Mesendoderm (in vitro differentiated cells): Measurements from ENCODE around the gene OPCML.

Experiments used
- DNase-seq: peaks from one replicate; pipeline ENCODE4 v3.0.0; 2013
- H2AK5ac ChIP-seq: 2 replicates; pipeline ENCODE4 v1.6.1; 2013; ENCODE audit warnings: low read length, inconsistent platforms
- H2BK120ac ChIP-seq: 2 replicates; pipeline ENCODE4 v1.6.1; 2013; ENCODE audit warnings: low read depth, mild to moderate bottlenecking, low read length, moderate library complexity, mixed read lengths
- H2BK15ac ChIP-seq: replicated peaks from 2 replicates; pipeline ENCODE4 v1.6.1; 2013; ENCODE audit warnings: low read depth, mild to moderate bottlenecking, moderate library complexity
- H2BK5ac ChIP-seq: 2 replicates; pipeline ENCODE4 v1.6.1; 2013; ENCODE audit warnings: low read length, inconsistent platforms
- H3K18ac ChIP-seq: 2 replicates; pipeline ENCODE4 v1.6.1; 2013; ENCODE audit warnings: mild to moderate bottlenecking, low read length, mixed read lengths
- H3K23ac ChIP-seq: one replicate; pipeline ENCODE4 v1.6.1; 2013; ENCODE audit warnings: low read length
- H3K27ac ChIP-seq: 2 replicates; pipeline ENCODE4 v1.5.1; 2013; ENCODE audit warnings: low read depth, mild to moderate bottlenecking, inconsistent platforms, low read length, moderate library complexity
- H3K27me3 ChIP-seq: 2 replicates; pipeline ENCODE4 v1.6.1; 2013; ENCODE audit warnings: low read length, control low read depth, mild to moderate bottlenecking, inconsistent platforms; ENCODE audit not compliant: insufficient read depth, poor library complexity
- H3K36me3 ChIP-seq: 2 replicates; pipeline ENCODE4 v1.6.1; 2013; ENCODE audit warnings: low read length, inconsistent platforms; ENCODE audit not compliant: control insufficient read depth, insufficient read depth
- H3K4ac ChIP-seq: one replicate; pipeline ENCODE4 v1.6.1; 2013; ENCODE audit warnings: low read depth, mild to moderate bottlenecking, low read length, moderate library complexity
- H3K4me1 ChIP-seq: 2 replicates; pipeline ENCODE4 v1.6.1; 2013; ENCODE audit warnings: low read depth, low read length, inconsistent platforms; ENCODE audit not compliant: control insufficient read depth
- H3K4me2 ChIP-seq: 2 replicates; pipeline ENCODE4 v1.6.1; 2013; ENCODE audit warnings: low read length
- H3K4me3 ChIP-seq: 2 replicates; pipeline ENCODE4 v1.5.1; 2013; ENCODE audit warnings: mild to moderate bottlenecking, low read length
- H3K56ac ChIP-seq: one replicate; pipeline ENCODE4 v1.6.1; 2013; ENCODE audit warnings: low read length
- H3K79me1 ChIP-seq: 2 replicates; pipeline ENCODE4 v1.6.1; 2013; ENCODE audit warnings: low read length, inconsistent platforms
- H3K79me2 ChIP-seq: 2 replicates; pipeline ENCODE4 v1.6.1; 2013; ENCODE audit warnings: mild to moderate bottlenecking, low read length; ENCODE audit not compliant: control insufficient read depth, insufficient read depth
- H3K9ac ChIP-seq: 2 replicates; pipeline ENCODE4 v1.6.1; 2013; ENCODE audit warnings: low read length, inconsistent platforms
- H4K5ac ChIP-seq: one replicate; pipeline ENCODE4 v1.6.1; 2013; ENCODE audit warnings: low read length
- H4K8ac ChIP-seq: one replicate; pipeline ENCODE4 v1.6.1; 2013; ENCODE audit warnings: low read depth, mild to moderate bottlenecking, control low read depth, low read length, moderate library complexity
- WGBS: extraction: QIAGEN DNeasy Blood & Tissue Kit; methylation state at CpG from one replicate; pipeline ENCODE4 v1.1.7; 2013; ENCODE audit warnings: low lambda C conversion rate, missing lambda C conversion rate; ENCODE audit not compliant: insufficient coverage; ENCODE audit errors: extremely low coverage; 5-methylcytosine and 5-hydroxymethylcytosine counted together

OPCML gene

DNA sequence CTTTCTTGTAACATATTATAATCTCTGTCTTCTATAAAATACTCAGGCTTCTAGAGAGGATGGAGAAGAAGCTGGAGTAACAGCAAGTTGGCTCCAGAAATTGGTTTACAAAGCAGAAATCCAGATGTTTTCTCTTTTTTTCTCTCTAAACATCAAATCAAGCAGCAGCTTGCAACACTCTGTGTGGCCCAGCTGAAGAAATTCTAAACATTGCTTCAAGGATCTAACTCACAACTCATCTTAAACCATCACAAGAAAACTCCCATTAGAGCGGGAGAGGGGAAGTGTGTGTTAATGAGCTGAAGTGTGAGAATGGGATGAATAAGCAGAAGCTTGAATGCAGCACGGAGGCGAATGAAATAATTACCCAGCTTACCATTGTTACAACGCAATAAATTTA, 146.5 kb downstream of the OPCML start:
- Histone ChIP-seq H3K18ac (no peak overlapping the region), H3K23ac (no peak overlapping the region), H3K4me1 (no peaks in the 10 kb centered on the region), H3K4me2 (no peak overlapping the region), H3K4me3 (no peak overlapping the region), H2BK120ac (no peak overlapping the region), H3K9ac (no peak overlapping the region), H4K8ac (no peak overlapping the region), H3K56ac (no peak overlapping the region), H3K27ac (no peak overlapping the region), H3K79me2 (no peaks in the 10 kb centered on the region), H2BK5ac (no peak overlapping the region), H2AK5ac (no peak overlapping the region), H3K79me1 (no peaks in the 10 kb centered on the region), H3K36me3 (no peaks in the 10 kb centered on the region), H3K4ac (no peak overlapping the region), H2BK15ac (no peak overlapping the region), H4K5ac (no peak overlapping the region), H3K27me3 (no peaks in the 10 kb centered on the region)
- no CpG with 5 or more reads among the region's 4 CpGs for WGBS
- DNase-seq: no peak

DNA sequence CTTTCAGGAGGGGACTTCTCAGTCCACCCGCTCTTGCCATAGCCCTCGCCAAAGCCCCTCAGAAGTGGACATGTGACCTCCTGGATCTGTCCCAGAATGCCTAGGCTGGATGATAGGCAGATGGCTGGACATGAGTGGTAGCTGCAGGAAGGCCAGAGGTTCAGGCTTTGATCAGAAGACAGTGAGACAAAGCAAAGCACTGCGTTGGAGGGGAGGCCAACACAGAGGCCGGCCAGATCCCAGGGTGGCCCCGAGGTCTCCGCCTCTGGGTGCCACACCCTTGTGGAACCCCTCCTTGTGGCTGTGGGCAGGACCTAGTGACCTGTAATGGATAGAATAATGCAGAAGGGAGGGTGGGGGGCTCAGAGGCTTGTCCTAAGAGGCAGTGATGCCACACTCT, 147.6 kb downstream of the OPCML start:
- Histone ChIP-seq H3K18ac (no peak overlapping the region), H3K79me2 (no peaks in the 10 kb centered on the region), H3K79me1 (no peaks in the 10 kb centered on the region), H3K27ac (no peak overlapping the region), H3K27me3 (no peaks in the 10 kb centered on the region), H4K8ac (no peak overlapping the region), H2BK15ac (no peak overlapping the region), H2BK5ac (no peak overlapping the region), H3K4me2 (no peak overlapping the region), H3K23ac (no peak overlapping the region), H3K4me1 (no peaks in the 10 kb centered on the region), H2BK120ac (no peak overlapping the region), H2AK5ac (no peak overlapping the region), H3K4ac (no peak overlapping the region), H3K4me3 (no peak overlapping the region), H3K36me3 (no peaks in the 10 kb centered on the region), H3K56ac (no peak overlapping the region), H3K9ac (no peak overlapping the region), H4K5ac (no peak overlapping the region)
- DNase-seq: no peak
- whole genome bisulfite sequencing: no CpG with 5 or more reads among the region's 6 CpGs

DNA sequence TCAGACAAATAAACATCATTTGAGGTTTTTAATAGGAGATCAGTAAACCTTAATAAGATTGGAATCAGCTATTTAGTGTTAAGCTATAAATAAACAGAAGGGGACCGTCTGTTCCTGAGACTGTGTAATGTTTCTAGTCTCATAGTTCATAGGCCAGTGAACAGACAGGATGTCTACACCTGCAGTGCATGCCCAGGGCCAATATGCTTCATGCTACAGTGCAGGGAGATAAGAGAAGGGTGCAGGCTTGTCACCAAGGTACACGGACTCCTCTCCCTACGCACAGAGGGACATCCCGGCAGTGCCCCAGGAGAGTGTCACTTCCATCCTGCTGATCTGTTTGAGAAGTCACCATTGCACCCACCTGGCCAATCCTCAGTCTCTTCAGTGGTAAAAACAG, 148.6 kb downstream of the OPCML start:
- Histone ChIP-seq H2AK5ac (no peak overlapping the region), H3K4me3 (no peak overlapping the region), H2BK15ac (no peak overlapping the region), H3K4ac (no peak overlapping the region), H3K27ac (no peak overlapping the region), H3K36me3 (no peaks in the 10 kb centered on the region), H3K18ac (no peak overlapping the region), H2BK5ac (no peak overlapping the region), H3K79me1 (no peaks in the 10 kb centered on the region), H3K56ac (no peak overlapping the region), H2BK120ac (no peak overlapping the region), H4K5ac (peak overlapping the region; percentile 52), H3K23ac (no peak overlapping the region), H3K27me3 (no peaks in the 10 kb centered on the region), H3K9ac (no peak overlapping the region), H3K4me2 (no peak overlapping the region), H4K8ac (no peak overlapping the region), H3K79me2 (no peaks in the 10 kb centered on the region), H3K4me1 (no peaks in the 10 kb centered on the region)
- WGBS: no CpG with 5 or more reads among the region's 4 CpGs
- DNase-seq: no peak

DNA sequence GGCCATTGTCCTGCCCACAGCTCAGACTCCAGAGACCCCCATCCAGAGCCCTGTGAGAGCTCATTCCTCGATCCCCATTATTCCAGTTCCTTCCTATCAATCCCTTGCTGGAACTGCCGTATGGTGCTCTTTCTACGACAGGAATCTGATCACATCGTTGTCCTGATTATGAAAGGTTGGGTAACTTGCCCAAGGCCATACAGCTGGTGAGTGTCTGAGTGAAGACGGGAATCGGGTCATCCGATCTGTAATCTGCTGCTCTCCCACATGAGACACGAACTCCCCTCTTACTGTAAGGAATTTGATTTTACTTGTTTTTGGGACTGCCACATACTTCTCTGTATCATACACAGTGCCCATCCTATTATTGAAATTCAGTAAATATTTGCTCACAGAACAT, 149.1 kb downstream of the OPCML start:
- H4K5ac ChIP-seq: no peak overlapping the region
- no peaks in the 10 kb centered on the region for H3K36me3 ChIP-seq
- no peak overlapping the region for H2BK15ac ChIP-seq
- H2AK5ac ChIP-seq: no peak overlapping the region
- H3K9ac ChIP-seq: no peak overlapping the region
- no peak overlapping the region for H3K23ac ChIP-seq
- H3K27me3 ChIP-seq: no peaks in the 10 kb centered on the region
- no peak overlapping the region for H3K4me2 ChIP-seq
- H3K79me2 ChIP-seq: no peaks in the 10 kb centered on the region
- no peak overlapping the region for H4K8ac ChIP-seq
- no peak overlapping the region for H2BK5ac ChIP-seq
- no peak overlapping the region for H2BK120ac ChIP-seq
- no peak overlapping the region for H3K4me3 ChIP-seq
- H3K18ac ChIP-seq: no peak overlapping the region
- H3K4me1 ChIP-seq: no peaks in the 10 kb centered on the region
- no peak for DNase-seq
- no peak overlapping the region for H3K56ac ChIP-seq
- H3K27ac ChIP-seq: no peak overlapping the region
- no peaks in the 10 kb centered on the region for H3K79me1 ChIP-seq
- H3K4ac ChIP-seq: no peak overlapping the region
- WGBS: no CpG with 5 or more reads among the region's 8 CpGs

DNA sequence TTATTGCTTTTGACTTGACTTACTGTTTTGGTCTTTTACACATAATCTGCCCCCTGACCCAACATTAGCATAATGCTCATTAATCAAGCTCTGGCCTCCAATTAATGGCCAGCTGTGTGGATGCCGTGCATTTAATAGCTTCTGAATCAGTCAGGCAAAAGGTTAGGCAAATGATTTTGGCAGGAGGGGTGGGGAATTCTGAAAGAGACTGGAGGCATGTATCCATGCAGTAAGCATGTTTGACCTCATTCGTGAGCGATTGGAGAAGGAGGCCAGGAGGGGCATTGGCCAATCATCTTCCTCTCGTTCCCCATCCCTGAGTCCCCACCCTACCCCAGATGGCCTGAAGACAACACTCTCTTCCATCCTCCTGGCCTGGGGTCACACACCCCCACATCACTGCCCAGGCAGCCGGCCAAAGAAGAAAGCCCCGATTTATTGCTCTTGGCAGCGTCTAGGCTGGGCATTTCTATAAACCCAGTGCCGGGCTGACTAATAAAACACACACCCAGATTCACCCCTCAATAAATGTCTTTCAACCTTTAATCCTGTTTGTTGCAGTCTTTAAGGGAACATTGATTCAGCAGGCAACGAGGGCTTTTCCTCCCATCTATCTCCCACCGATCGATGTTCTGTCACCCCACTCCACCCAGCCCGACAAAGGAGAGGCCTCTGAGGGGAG, 150.0 kb downstream of the OPCML start:
- Histone ChIP-seq H3K27me3 (no peaks in the 10 kb centered on the region), H3K18ac (no peak overlapping the region), H2AK5ac (no peak overlapping the region), H3K79me1 (no peaks in the 10 kb centered on the region), H3K4me1 (no peaks in the 10 kb centered on the region), H2BK15ac (no peak overlapping the region), H4K5ac (no peak overlapping the region), H2BK5ac (no peak overlapping the region), H3K4ac (no peak overlapping the region), H3K4me3 (no peak overlapping the region), H2BK120ac (no peak overlapping the region), H3K4me2 (no peak overlapping the region), H3K27ac (no peak overlapping the region), H3K56ac (no peak overlapping the region), H3K79me2 (no peaks in the 10 kb centered on the region), H4K8ac (no peak overlapping the region), H3K36me3 (no peaks in the 10 kb centered on the region), H3K23ac (no peak overlapping the region), H3K9ac (no peak overlapping the region)
- no peak for DNase-seq
- no CpG with 5 or more reads among the region's 12 CpGs for WGBS

DNA sequence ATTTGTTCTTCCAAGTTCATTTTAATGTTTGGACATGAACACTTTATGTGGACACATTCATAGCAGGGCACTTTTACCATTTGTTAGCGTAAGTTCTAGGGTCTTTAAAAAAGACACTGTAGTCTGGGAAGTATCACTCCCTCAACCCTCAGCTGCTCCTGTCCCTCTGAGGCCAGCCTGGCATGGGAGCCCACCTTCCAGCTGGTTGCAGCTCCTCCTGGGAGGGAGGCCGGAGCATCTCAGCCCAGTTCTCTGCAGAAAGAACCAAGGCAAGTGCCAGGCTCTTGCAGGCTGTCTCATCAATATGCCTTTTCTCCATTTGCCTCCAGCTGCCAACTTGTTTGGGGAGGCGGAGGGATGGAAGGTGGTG, 150.6 kb downstream of the OPCML start:
- no peak overlapping the region for H2BK120ac ChIP-seq
- no peaks in the 10 kb centered on the region for H3K79me1 ChIP-seq
- no CpG with 5 or more reads among the region's 3 CpGs for whole genome bisulfite sequencing
- H3K36me3 ChIP-seq: no peaks in the 10 kb centered on the region
- H3K9ac ChIP-seq: no peak overlapping the region
- no peak overlapping the region for H3K4me3 ChIP-seq
- H3K18ac ChIP-seq: no peak overlapping the region
- peak overlapping the region; percentile 66 for H3K23ac ChIP-seq
- H3K27ac ChIP-seq: no peak overlapping the region
- no peak overlapping the region for H3K4me2 ChIP-seq
- H3K4ac ChIP-seq: no peak overlapping the region
- H3K79me2 ChIP-seq: no peaks in the 10 kb centered on the region
- no peak overlapping the region for H2BK5ac ChIP-seq
- no peak overlapping the region for H4K5ac ChIP-seq
- H4K8ac ChIP-seq: no peak overlapping the region
- H2BK15ac ChIP-seq: no peak overlapping the region
- no peaks in the 10 kb centered on the region for H3K4me1 ChIP-seq
- no peaks in the 10 kb centered on the region for H3K27me3 ChIP-seq
- no peak overlapping the region for H2AK5ac ChIP-seq
- no peak for DNase-seq
- H3K56ac ChIP-seq: no peak overlapping the region
